NCI-H2081 treated with DMSO at 0.1 percent for 48 hours (cell line): ENCODE measurements around the gene CDK15.
"Not testable (repeated sequence)": the region's sequence is repeated elsewhere in the genome, so short reads cannot be mapped to it uniquely, and the experiment has no call there.

Source experiments
- DNase-seq: peaks from one replicate; lab custom pipeline; 2025; lab: John Stamatoyannopoulos, UW

CDK15 gene

DNA sequence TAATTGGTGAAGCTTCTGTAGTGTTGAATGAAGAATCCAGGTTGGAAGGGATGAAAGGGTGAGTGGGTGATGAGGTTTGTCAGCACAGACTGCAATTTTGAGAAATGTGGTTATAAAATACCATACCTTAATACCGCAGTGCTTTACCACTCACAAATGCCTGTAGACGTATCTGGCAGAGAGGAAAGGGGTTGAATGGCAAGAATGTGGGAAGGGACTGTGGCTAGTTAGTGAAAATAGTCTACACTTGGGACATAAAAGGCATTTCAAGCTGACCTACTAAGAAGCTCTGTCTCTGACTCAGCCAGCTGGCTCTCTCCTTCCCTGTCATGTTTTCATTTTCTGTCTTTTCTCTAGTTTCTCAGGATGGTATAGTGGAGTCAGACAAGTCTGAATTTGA lies 25.1 kb downstream of the CDK15 start:
- no peak for DNase-seq

DNA sequence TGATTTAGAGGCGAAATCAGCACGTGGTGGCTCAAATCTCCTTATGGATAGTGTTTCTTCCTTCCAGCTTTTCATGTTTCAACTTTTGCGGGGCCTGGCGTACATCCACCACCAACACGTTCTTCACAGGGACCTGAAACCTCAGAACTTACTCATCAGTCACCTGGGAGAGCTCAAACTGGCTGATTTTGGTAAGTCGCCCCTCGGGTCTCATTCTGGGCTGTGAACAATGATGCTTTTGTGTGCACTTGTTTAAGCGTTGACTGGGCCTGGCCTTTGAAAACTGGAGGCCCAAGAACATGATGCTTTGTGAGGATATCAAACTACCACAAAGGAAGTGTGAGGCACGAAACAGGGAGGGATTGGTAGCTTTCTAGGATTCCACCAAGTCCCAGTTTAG lies 27.4 kb downstream of the CDK15 start:
- no peak for DNase-seq

DNA sequence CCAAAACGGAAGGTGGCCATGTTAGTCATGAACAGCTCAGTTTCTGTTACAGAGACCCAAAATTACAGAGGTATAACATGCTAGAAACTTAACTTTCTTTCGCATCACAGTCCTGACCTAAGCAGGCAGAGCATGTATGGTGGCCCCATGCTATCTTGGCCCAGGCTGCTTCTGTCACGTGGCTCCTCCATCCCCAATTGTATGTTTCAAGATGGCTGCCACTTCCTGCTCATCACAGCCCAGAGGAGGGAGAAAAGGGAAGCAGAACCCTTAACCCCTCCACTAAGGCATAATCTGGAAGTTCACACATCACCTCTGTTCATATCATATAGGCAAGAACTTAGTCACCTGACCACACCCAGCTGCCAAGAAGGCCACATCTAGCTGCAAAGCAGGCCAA lies 28.7 kb downstream of the CDK15 start:
- no peak for DNase-seq

DNA sequence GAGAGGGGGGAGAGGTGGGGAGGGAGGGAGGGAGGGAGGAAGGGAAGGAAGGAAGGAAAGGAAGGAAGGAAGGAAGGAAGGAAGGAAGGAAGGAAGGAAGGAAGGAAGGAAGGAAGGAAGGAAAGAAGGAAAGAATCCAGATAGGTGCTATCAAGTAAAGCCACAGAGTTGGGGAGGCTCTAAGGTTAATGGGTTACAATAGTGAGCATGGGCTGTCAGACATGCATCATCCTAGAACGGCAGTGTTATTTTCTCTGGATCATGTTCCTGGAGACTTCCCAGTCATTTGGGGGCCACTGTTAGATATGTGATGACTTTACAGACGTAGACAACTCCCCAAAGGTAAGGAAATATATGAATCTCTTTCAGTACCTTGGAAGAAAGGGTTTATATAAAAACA lies 31.1 kb downstream of the CDK15 start:
- no peak for DNase-seq

DNA sequence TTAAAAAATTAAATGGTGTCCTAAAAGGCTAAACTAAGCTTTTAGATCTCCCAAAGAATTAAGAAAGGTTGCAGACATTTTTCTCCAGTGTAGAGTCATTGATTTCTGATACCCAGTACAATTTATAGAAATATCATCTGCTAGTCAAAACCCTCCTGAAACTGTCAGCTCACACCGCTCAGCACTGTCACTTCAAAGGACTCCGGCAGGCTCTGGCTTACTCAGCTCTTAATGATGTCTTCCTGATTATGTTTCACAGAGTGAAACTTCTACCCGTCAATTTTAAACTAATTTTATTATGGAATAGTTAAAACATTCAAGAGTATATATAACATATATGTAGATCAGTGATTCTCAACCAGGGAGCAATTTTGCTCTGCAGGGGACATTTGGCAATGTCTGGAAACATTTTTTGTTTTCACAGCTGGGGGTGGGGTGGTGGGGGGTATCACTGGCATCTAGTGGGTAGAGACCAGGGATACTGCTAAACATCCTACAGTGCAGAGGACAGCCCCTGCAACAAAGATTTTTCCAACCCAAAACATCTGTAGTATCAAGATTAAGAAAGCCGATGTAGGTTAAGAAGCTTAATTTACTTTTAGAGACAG lies 31.6 kb downstream of the CDK15 start:
- DNase-seq: no peak

DNA sequence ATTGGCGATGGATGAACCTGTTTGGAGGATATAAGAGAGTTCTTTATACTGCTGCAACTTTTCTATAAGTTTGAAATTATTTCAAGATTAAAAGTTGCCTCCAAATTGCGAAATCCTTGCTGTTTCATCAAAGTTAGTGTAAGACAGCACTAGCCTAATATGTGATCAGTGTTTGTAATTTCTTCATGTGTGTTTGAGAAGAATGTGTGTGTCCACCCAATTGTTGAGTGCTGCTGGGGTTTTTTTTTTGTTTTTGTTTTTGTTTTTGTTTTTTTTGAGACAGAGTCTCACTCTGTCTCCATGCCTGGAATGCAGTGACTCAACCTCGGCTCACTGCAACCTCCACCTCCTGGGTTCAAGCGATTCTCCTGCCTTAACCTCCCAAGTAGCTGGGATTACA lies 33.4 kb downstream of the CDK15 start:
- DNase-seq: no peak

DNA sequence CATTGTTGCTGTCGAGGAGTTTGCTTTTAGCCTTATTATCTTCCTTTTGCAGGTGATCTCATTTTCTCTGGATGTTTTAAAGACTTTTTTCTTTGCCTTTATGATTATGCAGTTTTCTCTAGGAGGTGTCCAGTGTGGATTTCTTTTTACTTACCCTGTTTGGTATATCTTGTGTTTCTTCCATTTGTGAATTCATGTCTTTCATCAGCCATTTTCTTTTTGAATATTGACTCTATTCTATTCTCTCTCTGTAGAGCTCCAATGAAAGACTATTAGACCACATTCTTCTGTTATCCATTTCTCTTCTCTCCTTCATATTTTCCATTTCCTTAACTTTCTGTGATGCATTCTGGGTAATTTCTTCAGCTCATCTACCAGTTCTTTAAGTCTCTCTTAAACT lies 34.4 kb downstream of the CDK15 start:
- no peak for DNase-seq

DNA sequence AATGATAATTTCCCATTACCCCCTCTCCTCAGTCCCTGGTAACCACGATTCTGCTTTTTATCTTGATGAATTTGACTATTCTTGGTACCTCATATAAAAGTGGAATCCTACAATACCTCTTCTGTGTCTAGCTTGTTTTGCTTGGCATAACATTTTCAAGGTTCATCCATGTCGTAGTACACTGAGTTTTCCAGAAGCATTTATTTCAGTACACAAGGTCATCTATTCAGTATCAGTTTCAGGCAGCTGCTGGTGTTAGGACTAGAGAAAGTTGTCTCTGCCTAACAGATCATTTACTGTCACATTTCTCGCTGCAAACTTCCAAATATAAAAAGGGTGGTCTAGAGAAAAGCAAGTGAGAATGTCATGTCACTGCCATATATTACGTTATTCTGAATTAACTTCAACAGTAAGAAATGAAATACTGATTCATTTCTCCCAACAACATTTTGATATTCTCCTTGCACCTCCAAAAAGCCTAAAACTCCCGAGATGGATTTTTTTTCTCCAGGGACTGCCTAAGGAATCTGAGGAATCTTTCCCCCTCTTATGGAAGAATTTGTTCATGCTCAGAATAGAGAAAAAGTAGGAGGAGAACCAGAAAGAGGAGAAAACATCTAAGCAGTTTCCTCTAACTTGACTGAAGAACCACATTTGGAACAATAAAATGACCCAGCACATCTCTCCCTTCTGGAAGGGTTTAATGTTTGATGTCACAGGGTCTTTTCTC lies 36.0 kb downstream of the CDK15 start:
- DNase-seq: no peak

DNA sequence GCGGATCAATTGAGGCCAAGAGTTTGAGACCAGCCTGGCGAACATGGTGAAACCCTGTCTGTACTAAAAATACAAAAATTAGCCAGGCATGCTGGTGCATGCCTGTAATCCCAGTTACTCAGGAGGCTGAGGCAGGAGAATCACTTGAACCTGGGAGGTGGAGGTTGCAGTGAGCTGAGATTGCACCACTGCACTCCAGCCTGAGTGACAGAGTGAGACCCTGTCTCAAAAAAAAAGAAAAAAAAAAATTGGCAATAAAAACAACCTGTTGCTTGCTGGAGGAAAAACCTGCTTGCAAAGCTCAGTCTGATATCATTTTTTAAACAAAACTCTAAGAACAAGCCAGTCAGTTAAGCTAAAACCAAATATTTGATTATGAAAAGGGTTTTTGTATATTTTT lies 38.6 kb downstream of the CDK15 start:
- not testable (repeated sequence) for DNase-seq

DNA sequence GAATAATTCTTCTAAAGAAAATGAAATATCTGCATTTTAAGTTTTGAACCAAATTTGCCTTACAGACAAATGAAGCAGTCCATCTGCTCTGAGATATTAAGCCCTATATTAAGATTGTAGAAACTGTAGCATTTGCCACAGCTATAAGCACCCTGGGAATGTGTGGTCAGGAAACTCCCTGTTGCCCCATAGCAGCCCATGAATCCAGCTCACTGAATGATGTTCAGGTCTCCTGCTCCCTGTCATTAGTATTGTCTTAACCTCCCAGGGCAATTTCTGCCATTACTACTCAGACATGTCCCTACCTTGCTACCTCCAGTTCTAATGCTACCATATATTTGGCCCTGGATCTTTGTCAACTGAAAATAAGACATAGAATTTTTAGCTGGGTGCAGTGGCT lies 41.1 kb downstream of the CDK15 start:
- no peak for DNase-seq

DNA sequence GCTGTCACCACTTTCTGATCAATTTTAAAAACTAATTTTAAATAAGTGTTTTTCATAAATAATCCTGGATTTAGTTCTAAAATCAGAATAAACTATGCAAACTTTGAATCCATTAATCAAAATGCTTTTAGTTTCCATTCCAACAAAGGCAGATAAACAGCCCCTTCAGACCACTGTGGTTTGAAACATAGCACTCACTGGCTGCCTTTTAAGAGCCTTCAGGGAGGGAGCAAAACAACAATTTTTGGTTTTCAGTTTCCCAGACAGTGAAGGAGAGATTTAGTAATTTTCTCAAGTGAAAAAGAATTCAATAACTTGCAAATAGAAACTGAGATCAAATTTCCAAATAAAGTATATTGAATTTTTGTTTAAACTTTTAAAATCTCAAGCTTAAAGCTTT lies 46.1 kb downstream of the CDK15 start:
- no peak for DNase-seq

DNA sequence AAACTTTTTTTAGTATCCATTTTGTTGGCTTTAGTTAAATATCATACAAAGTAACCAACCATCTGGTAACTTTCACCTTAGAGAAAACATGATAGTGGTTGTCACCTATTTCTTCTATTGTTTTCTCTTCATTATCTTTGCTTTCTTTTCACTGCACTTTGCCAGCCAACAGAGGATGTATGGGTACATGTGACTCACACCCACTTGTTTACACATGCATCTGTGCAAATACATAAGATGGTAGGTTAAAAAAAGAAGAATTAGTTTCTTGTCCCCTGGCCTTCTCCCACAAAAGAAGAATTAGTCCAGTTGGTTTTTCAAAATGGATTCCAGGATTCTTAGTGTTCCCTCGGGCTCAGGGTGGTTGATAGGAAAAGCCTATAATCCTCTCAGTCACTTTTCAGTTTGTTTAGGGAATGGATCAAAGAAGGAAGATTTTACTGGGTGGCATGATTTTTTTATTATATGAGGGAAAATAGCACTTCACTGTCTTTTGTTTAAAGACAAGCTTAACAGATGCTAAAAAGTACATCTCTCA lies 46.6 kb downstream of the CDK15 start:
- no peak for DNase-seq

DNA sequence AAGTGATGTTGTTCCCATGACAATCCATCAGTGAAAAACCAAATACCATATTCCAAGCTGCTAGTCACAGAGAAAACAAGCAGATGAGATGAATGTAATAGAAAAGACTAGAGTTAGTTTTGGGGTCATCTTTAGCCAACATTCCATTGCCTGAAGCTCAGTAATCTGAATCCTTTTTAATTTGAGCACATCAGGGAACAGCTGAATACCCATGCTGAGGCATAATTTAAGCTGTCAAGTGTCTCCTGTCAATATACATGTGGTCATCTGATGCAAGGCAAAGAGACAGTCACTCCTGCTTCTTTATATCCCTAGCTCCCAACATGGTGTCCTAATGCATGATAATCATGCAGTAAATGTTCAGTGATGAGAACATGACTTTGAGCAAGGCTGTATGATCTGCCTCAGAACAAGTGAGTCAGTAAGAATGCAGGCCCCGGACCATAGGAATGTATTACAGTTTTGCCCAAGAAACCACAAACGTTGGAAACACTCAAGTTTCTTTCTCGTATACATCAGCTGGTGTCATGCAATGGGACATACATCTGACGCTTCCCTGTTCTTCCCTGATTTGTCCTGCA lies 48.0 kb downstream of the CDK15 start:
- DNase-seq: no peak

DNA sequence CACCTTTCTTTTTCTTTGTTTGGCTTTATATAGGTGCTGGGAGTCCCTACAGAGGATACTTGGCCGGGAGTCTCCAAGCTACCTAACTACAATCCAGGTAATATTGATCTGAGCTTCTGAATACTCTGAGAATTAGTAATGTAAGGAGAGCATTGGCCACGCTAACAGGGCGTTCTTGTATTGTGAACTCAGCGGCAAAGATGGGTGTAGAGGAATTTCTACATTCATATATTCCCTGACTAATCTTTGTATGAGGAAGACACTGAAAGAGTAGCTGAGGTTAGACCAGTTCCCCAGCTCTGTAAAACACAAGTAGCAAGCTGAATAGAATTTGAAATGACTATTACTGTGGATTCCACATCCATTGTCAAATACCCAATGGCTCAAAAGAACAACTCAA lies 48.5 kb downstream of the CDK15 start:
- no peak for DNase-seq

DNA sequence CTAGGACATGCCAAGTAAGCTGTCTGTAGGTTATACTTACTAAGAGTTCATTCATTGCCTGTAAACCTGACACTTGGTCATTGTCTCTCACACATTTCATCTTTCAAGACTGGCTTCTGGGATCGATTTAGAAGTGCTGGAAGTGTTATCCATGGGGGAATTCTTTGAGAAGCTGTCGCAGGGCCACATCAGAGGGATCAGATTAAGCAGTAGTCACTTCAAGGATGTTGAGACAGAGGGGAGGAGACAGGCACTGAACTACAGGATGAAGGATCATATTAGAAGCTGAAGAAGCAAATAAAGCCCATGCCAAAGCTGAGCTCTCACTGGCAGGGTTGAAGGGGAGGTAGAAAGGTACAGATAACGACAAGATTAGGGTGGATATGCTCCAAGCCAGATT lies 49.0 kb downstream of the CDK15 start:
- no peak for DNase-seq

DNA sequence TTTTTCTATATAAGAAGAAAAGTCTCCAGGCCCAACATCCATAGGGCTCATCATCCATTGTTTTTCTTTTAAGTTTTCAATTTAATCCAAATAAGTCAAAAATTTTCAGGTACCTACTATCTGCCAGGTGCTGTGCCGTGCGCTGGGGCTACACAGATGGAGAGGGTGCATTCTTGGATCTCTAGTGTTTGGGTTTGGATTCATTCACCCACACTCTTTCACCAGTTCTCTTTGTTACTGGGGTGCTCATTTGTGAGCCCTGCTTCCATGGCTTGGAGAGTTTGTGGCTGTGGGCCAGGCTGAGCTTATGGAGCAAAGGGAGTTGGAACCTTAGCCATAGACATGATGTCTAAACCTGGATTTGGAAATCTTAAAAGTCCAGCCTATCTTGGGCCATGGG lies 51.0 kb downstream of the CDK15 start:
- no peak for DNase-seq

DNA sequence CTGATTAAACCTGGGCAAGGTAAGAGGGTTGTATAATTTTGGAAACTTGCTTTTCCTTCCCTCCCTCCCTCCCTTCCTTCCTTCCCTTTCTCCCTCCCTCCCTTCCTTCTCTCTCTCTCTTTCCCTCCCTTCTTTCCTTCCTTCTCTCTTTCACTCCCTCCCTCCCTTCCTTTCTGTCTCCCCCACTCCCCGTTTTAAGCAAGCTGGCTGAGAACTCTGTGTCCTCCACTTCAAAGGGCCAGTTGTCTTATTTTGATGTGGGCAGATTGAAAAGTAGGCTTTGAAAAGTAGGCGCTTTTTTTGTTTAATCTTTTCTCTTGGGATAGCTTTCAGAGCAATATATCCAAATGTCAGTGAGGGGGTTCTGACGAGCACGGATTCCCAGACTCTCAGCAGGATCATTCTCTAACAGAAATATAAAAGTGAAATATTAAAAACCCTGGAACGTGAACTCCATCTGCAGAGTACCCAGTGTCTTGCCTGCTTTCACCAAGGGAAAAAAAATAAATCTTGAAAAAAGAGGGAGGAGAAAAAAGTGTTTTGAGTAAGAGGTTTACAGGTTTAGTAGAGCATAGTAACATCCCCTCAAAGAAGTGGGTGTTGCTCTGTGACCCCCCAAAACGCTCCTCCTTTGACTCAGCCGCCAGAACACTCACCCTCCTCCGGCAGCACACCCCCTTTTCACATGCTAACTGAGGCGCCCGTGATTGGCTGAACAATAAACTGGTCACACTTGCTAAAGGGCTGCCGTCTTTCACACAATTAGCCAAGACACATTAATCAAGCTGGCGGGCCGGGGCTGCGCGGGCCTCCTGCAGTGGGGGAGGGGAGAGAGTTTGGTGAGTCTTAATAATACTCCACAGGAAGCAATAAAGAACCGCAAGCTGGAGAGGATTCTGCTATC lies 52.2 kb downstream of the CDK15 start:
- no peak for DNase-seq

DNA sequence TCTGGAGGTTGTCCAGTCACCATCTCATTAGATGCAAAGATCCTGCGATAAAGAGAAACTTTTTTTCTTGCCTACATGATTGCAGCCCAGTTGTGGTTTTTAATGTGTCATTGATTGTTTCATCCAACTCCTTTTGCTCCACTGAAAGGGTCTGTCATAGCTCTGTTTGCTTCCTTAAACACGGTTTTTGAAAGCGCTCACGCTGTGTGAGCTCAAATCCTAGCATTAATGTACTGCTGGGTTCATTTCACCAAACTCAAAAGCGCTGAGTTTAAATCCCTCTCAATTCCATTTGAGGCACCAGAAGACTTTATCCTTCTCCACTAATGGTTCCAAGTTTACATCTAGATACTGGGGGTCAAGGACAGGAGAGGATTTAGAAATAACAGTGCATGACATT lies 53.6 kb downstream of the CDK15 start:
- DNase-seq: no peak

DNA sequence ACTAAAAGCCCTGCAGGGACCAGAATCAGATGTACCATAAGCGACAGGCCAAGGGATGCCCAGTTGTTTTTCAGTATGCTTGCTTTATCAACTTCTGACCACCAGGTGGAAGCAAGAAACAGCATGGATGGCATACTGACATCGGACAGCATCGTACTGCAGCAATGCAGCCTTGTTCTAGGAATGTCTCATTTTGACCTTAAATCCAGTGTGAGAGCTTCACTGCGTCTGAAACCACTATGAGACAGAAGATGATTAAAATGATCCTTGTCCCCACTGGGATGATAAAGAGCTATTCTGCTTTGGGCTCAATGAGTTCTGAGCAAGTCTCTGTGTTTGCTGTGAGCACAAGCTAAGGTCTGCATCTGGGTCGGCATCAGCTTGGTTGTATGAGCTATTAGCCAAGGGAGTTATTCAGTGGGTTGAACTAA lies 54.3 kb downstream of the CDK15 start:
- peak; percentile 7 for DNase-seq

DNA sequence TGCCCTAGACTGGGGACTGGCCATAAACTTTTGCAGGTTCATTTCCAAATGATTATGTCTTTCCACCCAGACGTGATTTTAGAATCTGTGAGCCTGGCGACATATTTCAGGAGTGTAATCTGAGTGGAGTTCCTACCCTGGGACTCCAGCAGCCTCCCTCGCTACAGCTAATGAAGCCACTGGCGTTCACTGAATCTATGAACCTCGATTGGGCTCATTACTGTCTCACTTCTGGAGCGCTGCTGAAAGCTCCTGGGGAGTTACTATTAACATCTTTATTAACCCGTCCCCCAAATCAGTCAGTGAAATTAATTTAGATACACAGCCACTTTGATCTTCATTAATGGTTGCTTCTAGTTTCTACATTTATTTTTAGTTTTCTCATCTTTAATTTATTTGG lies 56.5 kb downstream of the CDK15 start:
- no peak for DNase-seq

DNA sequence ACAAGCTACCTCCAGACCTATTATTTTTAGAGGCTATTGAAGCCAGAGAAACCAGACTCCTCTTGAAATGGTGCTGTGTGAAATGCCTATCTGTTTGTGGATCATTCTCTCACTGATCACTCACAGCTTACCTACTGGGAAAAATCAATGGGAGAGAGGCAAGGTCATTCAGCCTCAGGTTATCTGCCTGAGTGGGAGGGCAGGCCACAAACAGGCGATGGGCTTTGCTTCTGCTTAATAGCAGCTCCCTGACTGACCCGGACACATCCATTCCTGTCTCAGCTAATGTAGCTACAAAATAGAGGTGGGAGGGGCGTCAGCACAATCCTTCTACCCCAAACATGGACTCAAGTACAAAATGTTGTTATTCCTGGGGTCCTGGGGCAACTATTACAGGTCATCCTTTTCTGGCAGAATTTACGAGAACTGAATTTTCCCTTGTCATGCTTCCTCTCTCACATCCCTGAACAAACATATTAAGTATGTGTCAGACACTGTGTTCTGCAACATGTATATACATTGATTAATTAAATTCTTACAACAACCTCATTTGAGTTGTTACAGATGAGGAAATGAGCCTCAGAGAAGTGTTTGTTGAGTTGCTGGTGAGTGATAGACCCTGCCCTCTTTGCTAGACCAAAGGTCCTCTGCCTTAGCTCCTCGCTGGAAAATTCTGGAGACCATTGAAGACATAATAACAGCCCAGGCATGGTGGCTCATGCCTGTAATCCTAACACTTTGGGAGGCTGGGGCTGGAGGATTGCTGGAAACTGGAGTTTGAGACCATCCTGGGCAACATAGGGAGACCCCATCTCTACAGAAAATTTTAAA lies 60.5 kb downstream of the CDK15 start:
- no peak for DNase-seq

DNA sequence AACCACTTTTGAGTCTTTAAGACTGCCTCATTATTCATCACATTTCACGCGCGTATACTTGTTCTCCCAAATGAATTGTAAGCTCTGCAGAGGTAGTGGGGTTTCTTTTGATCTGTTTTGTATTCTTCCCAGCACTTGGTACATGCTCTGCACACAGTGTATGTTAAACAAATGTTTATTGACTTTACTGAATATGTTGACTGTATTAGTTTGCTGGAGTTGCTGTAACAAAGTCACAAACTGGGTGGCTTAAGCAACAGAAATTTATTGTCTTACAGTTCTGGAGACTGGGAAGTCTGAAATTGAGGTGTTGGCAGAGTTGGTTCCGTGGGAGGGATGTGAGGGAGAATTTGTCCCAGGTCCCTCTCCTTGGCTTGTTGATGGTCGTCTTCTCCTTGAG lies 65.1 kb downstream of the CDK15 start:
- no peak for DNase-seq
